ENCODE measurements around the gene RAPGEF3. TPM values are rescaled to one million over a fixed set of nuclear protein-coding genes. Genes with fewer than 3 reads are reported as not detected.

RAPGEF3 gene
- total and polyA plus RNA-seq, 4 donors = 1.3 to 4.3 (median 1.4) TPM

GRCh38 chr12:47725893-47726292, 32.8 kb downstream of the RAPGEF3 start:
- Histone ChIP-seq H3K27ac (ENCODE audit: low read depth in 1 of 2, low read length in 2 of 2) (no peak overlapping the region), H3K4me3 (ENCODE audit: low read depth in 1 of 3, low read length in 3 of 3) (no peak overlapping the region), H3K9ac (ENCODE audit: low read depth in 1 of 2, low read length in 2 of 2) (no peak overlapping the region), H3K27me3 (ENCODE audit: control insufficient read depth in 4 of 4, insufficient read depth in 4 of 4, low read length in 3 of 4) (no peaks in the 10 kb centered on the region), H3K9me3 (ENCODE audit: control insufficient read depth in 4 of 4, low read length in 3 of 4) (no peaks in the 10 kb centered on the region), H3K4me1 (ENCODE audit: control insufficient read depth in 4 of 4, insufficient read depth in 4 of 4, low read length in 3 of 4) (peaks cover 0 to 18% (median 8%) of the 10 kb centered on the region in 4 donors), H3K36me3 (ENCODE audit: control insufficient read depth in 4 of 4, insufficient read depth in 3 of 4, low read depth in 1 of 4, low read length in 3 of 4) (peaks cover 0 to 2% (median 0%) of the 10 kb centered on the region in 4 donors)
- no peak for DNase-seq (ENCODE audit: low spot score)
- no peak for TF ChIP-seq FOXA1 (IDR thresholded peaks at IDR 0.05)
- TF ChIP-seq TAF1 (conservative IDR thresholded peaks at IDR 0.05) = no peak
- TF ChIP-seq HNF4A (conservative IDR thresholded peaks at IDR 0.05) = no peak
- no peak for TF ChIP-seq REST (IDR thresholded peaks at IDR 0.05)
- TF ChIP-seq GABPA (IDR thresholded peaks at IDR 0.05 in 1 of 2, conservative IDR thresholded peaks at IDR 0.05 in 1 of 2) = no peak
- no peak for TF ChIP-seq ATF3 (IDR thresholded peaks at IDR 0.05)
- no peak for TF ChIP-seq ZBTB33 (IDR thresholded peaks at IDR 0.05)
- no peak for TF ChIP-seq CTCF (IDR thresholded peaks at IDR 0.05; ENCODE audit: low read depth, low read length, missing input control)
- no peak for TF ChIP-seq JUND (IDR thresholded peaks at IDR 0.05)
- TF ChIP-seq MAX (IDR thresholded peaks at IDR 0.05) = no peak
- no peak for TF ChIP-seq SP1 (IDR thresholded peaks at IDR 0.05)
- no peak for TF ChIP-seq RAD21 (IDR thresholded peaks at IDR 0.05)
- whole genome bisulfite sequencing = 84% methylated on average over 5 of the region's 5 CpGs

- H3K27ac ChIP-seq (ENCODE audit: low read depth in 1 of 2, low read length in 2 of 2) = no peak within 1 kb of the TSS
- peaks cover 0 to 17% (median 8%) of the 10 kb centered on the region in 4 donors for H3K4me1 ChIP-seq (ENCODE audit: control insufficient read depth in 4 of 4, insufficient read depth in 4 of 4, low read length in 3 of 4)
- no peak for DNase-seq (ENCODE audit: low spot score)
- no peak for TF ChIP-seq GABPA (IDR thresholded peaks at IDR 0.05 in 1 of 2, conservative IDR thresholded peaks at IDR 0.05 in 1 of 2)
- TF ChIP-seq SP1 (IDR thresholded peaks at IDR 0.05) = no peak
- no peak for TF ChIP-seq FOXA2 (IDR thresholded peaks at IDR 0.05)
- no peak for TF ChIP-seq HNF4G (IDR thresholded peaks at IDR 0.05)
- no peak for TF ChIP-seq JUND (IDR thresholded peaks at IDR 0.05)
- TF ChIP-seq CTCF (IDR thresholded peaks at IDR 0.05; ENCODE audit: low read depth, low read length, missing input control) = no peak
- TF ChIP-seq NR2F2 (IDR thresholded peaks at IDR 0.05) = no peak
- no peak within 1 kb of the TSS for H3K9ac ChIP-seq (ENCODE audit: low read depth in 1 of 2, low read length in 2 of 2)
- H3K9me3 ChIP-seq (ENCODE audit: control insufficient read depth in 4 of 4, low read length in 3 of 4) = no peaks in the 10 kb centered on the region
- H3K4me3 ChIP-seq (ENCODE audit: low read depth in 1 of 3, low read length in 3 of 3) = no peak within 1 kb of the TSS
- WGBS = 97% methylated on average over 8 of the region's 8 CpGs
- H3K36me3 ChIP-seq (ENCODE audit: control insufficient read depth in 4 of 4, insufficient read depth in 3 of 4, low read depth in 1 of 4, low read length in 3 of 4) = peaks cover 0 to 2% (median 1%) of the 10 kb centered on the region in 4 donors
- no peaks in the 10 kb centered on the region for H3K27me3 ChIP-seq (ENCODE audit: control insufficient read depth in 4 of 4, insufficient read depth in 4 of 4, low read length in 3 of 4)
These were observed 33.4 kb downstream of the RAPGEF3 start, which contains the start of gene ENDOU for GRCh38 chr12:47725091-47725772. ENDOU (minus strand) TSS chr12:47725490; CDS start chr12:47725413, 77 bp downstream.
